ENCODE data around the gene DNHD1.

Gene DNHD1

GRCh38 chr11:6563121-6563619, 66.1 kb downstream of the DNHD1 start:
- no peak for DNase-seq (ENCODE audit: low read depth in 2 of 2)

- no peak for DNase-seq (ENCODE audit: low read depth in 2 of 2)
These were observed 66.6 kb downstream of the DNHD1 start for GRCh38 chr11:6563667-6564066.

- DNase-seq (ENCODE audit: low read depth in 2 of 2) = no peak
These were observed 68.2 kb downstream of the DNHD1 start for GRCh38 chr11:6565325-6565724.

- DNase-seq (ENCODE audit: low read depth in 2 of 2) = no peak
These were observed 69.1 kb downstream of the DNHD1 start for GRCh38 chr11:6565988-6566703.

- DNase-seq (ENCODE audit: low read depth in 2 of 2) = no peak
These were observed 69.8 kb downstream of the DNHD1 start for GRCh38 chr11:6566704-6567370.

- no peak for DNase-seq (ENCODE audit: low read depth in 2 of 2)
These were observed 70.3 kb downstream of the DNHD1 start for GRCh38 chr11:6567371-6567745.

GRCh38 chr11:6568191-6568918, 71.3 kb downstream of the DNHD1 start:
- no peak for DNase-seq (ENCODE audit: low read depth in 2 of 2)

- no peak for DNase-seq (ENCODE audit: low read depth in 2 of 2)
These were observed 72.6 kb downstream of the DNHD1 start for GRCh38 chr11:6569706-6570105.

GRCh38 chr11:6570691-6571427, 73.8 kb downstream of the DNHD1 start:
- no peak for DNase-seq (ENCODE audit: low read depth in 2 of 2)

GRCh38 chr11:6571434-6572008, 74.4 kb downstream of the DNHD1 start:
- no peak for DNase-seq (ENCODE audit: low read depth in 2 of 2)

- no peak for DNase-seq (ENCODE audit: low read depth in 2 of 2)
These were observed 75.1 kb downstream of the DNHD1 start for GRCh38 chr11:6572215-6572614.

GRCh38 chr11:6574816-6575715, 78.0 kb downstream of the DNHD1 start:
- DNase-seq (ENCODE audit: low read depth in 2 of 2) = no peak

- DNase-seq (ENCODE audit: low read depth in 2 of 2) = no peak
These were observed 79.6 kb downstream of the DNHD1 start for GRCh38 chr11:6576471-6577373.

GRCh38 chr11:6578134-6578533, 81.1 kb downstream of the DNHD1 start:
- DNase-seq (ENCODE audit: low read depth in 2 of 2) = no peak

GRCh38 chr11:6579681-6580080, 82.6 kb downstream of the DNHD1 start:
- DNase-seq (ENCODE audit: low read depth in 2 of 2) = no peak

GRCh38 chr11:6583584-6583983, 86.5 kb downstream of the DNHD1 start:
- DNase-seq (ENCODE audit: low read depth in 2 of 2) = no peak

GRCh38 chr11:6584528-6584927, 87.4 kb downstream of the DNHD1 start:
- DNase-seq (ENCODE audit: low read depth in 2 of 2) = no peak

GRCh38 chr11:6586434-6587359, 89.6 kb downstream of the DNHD1 start:
- DNase-seq (ENCODE audit: low read depth in 2 of 2) = no peak

Measured in stimulated activated CD8-positive, alpha-beta memory T cell treated with anti-CD3 and anti-CD28 coated beads, Interleukin-15, amount 100 ng/mL, for 4 hours (primary cell).